Activated naive CD4-positive, alpha-beta T cell treated with anti-CD3 and anti-CD28 coated beads, Interleukin-2, amount 10 ng/mL, durations not matched to agents 7 days and 5 days (primary cell): ENCODE measurements around the gene SMIM1.

Experiments used
- CTCF ChIA-PET: fragments of 350-600 bp; sonication (Branson Sonifier 250); formaldehyde crosslinking; loops from one replicate; lab custom pipeline; 2021; ENCODE audit warnings: antibody characterized with exemption; lab: Charles Lee
- DNase-seq: peaks from one replicate; pipeline ENCODE4 v3.0.0-alpha.2; 2020
- H3K27ac Mint-ChIP-seq: one replicate; pipeline ENCODE4 v1.8.0; 2021; ENCODE audit warnings: mild to moderate bottlenecking, moderate library complexity, mixed read lengths
- H3K27me3 Mint-ChIP-seq: one replicate; pipeline ENCODE4 v1.8.0; 2021; ENCODE audit warnings: mild to moderate bottlenecking, mixed read lengths
- H3K36me3 Mint-ChIP-seq: one replicate; pipeline ENCODE4 v1.8.0; 2021; ENCODE audit warnings: mixed read lengths
- H3K4me1 Mint-ChIP-seq: one replicate; pipeline ENCODE4 v1.8.0; 2021; ENCODE audit warnings: mixed read lengths
- H3K4me3 Mint-ChIP-seq: one replicate; pipeline ENCODE4 v1.8.0; 2021; ENCODE audit warnings: mild to moderate bottlenecking, moderate library complexity, mixed read lengths
- H3K9me3 Mint-ChIP-seq: one replicate; pipeline ENCODE4 v1.8.0; 2021; ENCODE audit warnings: mixed read lengths

SMIM1 gene

DNA sequence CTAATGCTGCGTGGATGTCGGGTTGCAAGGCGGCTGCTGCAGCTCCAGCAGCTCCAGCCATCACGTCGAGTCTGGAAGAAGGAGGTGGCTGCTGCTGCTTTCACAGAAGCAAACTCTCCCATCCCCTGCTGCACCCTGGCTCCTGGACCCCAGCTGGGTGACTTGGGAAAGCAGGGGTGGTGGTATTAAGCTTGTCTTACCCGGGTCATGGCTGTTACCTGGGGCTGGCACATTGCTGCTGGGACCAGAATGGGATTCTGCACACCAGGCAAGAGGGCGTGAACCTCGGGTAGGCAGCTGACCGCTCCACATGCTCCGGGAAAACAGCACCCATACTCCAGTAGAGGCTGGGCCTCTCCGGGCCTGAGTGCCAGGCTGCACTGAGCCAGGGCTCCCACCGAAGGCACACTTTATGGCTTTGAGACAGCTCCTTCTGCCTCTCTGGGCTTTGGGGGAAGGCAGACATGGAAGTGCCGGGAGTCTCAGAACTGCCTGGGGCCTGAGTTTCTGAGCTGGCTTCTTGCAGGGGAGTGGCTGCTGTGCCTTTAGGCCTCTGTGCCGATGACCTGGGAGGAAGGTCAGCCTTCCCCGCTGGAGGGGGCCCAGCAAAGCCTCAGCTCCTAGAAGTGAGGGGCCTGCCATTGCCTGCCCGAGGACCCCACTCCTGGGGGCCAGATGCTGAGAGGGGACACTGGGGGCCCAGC lies 1.2 kb downstream of the SMIM1 start:
- Mint-ChIP-seq H3K4me3 (no peak overlapping the region), H3K27ac (no peak overlapping the region), H3K27me3 (peaks cover 51% of the 10 kb centered on the region), H3K9me3 (no peaks in the 10 kb centered on the region), H3K36me3 (no peaks in the 10 kb centered on the region), H3K4me1 (peaks cover 8% of the 10 kb centered on the region)
- CTCF ChIA-PET, result interaction anchor here (1.0 to 1.9 kb wide), 2 partner anchors 26 to 28 kb away, joined by 4 to 11 read pairs; no protein-coding TSS in a partner anchor
- DNase-seq, result no peak

- Mint-ChIP-seq H3K4me3 (no peak overlapping the region), H3K27ac (no peak overlapping the region), H3K36me3 (peaks cover 2% of the 10 kb centered on the region), H3K4me1 (peaks cover 8% of the 10 kb centered on the region), H3K27me3 (peaks cover 44% of the 10 kb centered on the region), H3K9me3 (no peaks in the 10 kb centered on the region)
- CTCF ChIA-PET, result interaction anchor here (1.9 kb wide), 1 partner anchor 27 kb away, joined by 11 read pairs; no protein-coding TSS in a partner anchor
- no peak for DNase-seq
Observed at GRCh38 chr1:3774276-3774945, 1.9 kb downstream of the SMIM1 start.

- Mint-ChIP-seq H3K36me3 (peaks cover 3% of the 10 kb centered on the region), H3K9me3 (no peaks in the 10 kb centered on the region), H3K4me1 (peaks cover 8% of the 10 kb centered on the region), H3K27ac (no peak overlapping the region), H3K27me3 (peaks cover 38% of the 10 kb centered on the region), H3K4me3 (no peak overlapping the region)
- CTCF ChIA-PET, result interaction anchor here (1.4 to 1.9 kb wide), 3 partner anchors 24 to 27 kb away, joined by 8 to 12 read pairs (median 11); no protein-coding TSS in a partner anchor
- no peak for DNase-seq
Observed at GRCh38 chr1:3774946-3775489, 2.5 kb downstream of the SMIM1 start.

DNA sequence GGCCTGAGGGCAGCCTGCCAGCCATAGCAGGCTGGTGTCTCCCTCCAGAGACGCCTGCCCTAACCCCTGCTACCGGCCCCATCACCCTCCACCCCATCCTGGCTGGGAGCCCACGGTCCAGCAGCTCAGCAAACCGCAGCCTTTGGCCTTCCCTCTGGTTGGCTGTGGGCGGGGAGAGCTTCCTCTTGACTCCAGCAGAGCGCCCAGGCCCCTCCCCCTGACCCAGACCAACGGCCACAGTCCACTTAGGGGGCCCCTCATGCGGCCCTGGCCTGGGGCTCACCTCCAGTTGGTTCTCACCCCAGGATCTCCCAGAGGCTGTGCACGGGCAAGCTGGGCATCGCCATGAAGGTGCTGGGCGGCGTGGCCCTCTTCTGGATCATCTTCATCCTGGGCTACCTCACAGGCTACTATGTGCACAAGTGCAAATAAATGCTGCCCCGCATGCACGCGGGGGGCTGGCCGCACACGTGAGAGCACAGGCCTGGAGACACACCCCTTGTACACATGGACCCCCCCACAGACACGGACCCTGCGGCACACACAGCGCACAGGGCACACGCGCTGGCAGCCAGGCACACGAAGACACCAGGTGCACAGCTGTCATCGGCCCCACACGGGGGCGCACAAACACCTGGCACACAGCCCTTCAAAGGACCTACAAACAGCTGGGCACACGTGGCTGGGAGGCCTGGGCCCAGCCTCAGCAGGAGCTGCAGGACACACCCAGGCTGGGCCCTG lies 3.1 kb downstream of the SMIM1 start:
- peak; percentile 69 for DNase-seq
- Mint-ChIP-seq H3K4me1 (peaks cover 8% of the 10 kb centered on the region), H3K36me3 (peaks cover 9% of the 10 kb centered on the region), H3K4me3 (no peak overlapping the region), H3K9me3 (no peaks in the 10 kb centered on the region), H3K27ac (no peak overlapping the region), H3K27me3 (peaks cover 31% of the 10 kb centered on the region)
- CTCF ChIA-PET, result interaction anchor here (0.6 to 1.5 kb wide), 9 partner anchors 12 to 127 kb away, joined by 3 to 12 read pairs (median 4); no protein-coding TSS in a partner anchor

DNA sequence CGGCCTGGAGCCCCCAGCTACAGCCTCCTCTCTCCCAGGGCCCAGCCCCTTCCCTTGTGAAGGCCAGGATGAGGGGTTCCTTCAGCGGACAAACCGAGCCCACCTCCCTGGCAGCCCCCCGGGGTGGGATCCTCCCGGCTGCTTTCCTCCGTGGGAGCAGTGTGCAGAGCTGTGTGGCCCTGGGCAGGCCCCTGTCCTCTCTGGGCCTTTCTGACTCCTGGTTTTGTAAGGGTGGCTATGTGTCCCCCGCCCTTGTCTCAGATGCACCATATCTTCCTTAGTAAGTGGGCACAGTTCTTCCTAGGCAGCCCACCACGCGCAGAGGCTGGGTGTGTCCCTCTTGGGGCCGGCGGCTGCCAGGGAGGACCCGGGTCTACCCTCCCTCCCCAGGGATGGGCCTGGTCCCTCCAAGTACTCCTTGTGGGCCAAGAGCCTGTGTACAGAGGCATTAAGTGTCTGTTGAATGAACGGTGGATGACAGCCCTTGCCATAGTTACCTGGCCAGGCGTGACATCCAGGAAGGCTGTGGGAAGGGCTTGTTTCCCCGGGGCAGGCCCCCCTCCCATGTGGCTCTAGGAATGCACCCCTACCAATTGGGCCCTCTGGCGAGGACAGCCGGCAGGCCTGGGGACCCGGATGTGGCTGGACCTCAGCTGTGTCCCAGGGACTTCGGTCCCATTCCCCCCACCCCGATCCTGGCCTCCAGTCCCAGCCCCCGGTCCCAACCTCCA lies 3.8 kb downstream of the SMIM1 start:
- Mint-ChIP-seq H3K9me3 (no peaks in the 10 kb centered on the region), H3K4me3 (no peak overlapping the region), H3K4me1 (peaks cover 8% of the 10 kb centered on the region), H3K36me3 (peaks cover 14% of the 10 kb centered on the region), H3K27ac (no peak overlapping the region), H3K27me3 (peaks cover 24% of the 10 kb centered on the region)
- DNase-seq, result no peak
- CTCF ChIA-PET, result interaction anchor here (0.6 to 1.5 kb wide), 9 partner anchors 11 to 126 kb away, joined by 3 to 12 read pairs (median 4); no protein-coding TSS in a partner anchor

DNA sequence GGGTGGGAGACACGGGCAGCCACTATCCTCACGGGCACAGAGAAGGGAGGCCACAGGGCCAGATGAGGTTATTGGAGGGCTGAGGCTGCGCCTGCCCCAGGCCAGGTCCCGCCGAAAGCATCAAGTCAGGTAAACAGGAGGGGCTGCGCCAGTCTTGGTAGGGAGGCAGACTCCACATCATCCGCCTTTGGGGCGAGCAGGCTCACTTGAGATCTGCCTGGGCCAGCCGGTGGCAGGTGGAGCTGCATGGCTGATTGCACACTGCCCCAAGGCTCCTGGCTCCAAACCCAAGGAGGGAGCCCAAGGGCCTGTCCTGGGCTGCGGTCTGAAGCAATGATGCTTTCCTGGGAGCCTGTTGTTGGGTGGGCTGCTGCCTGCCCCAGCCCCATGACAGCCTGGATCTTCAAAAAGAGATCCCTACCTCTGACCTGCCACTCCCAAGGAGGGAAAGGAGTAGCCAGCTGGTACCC lies 4.6 kb downstream of the SMIM1 start:
- H3K27me3 Mint-ChIP-seq, result peaks cover 18% of the 10 kb centered on the region
- H3K4me1 Mint-ChIP-seq, result peaks cover 3% of the 10 kb centered on the region
- DNase-seq, result no peak
- H3K27ac Mint-ChIP-seq, result peak overlapping the region; percentile 49
- H3K4me3 Mint-ChIP-seq, result no peak overlapping the region
- H3K36me3 Mint-ChIP-seq, result peaks cover 18% of the 10 kb centered on the region
- CTCF ChIA-PET, result interaction anchor here (1.3 kb wide), 1 partner anchor 27 kb away, joined by 5 read pairs; no protein-coding TSS in a partner anchor
- H3K9me3 Mint-ChIP-seq, result no peaks in the 10 kb centered on the region

GRCh38 chr1:3777647-3778589 lies 5.4 kb downstream of the SMIM1 start:
- H3K9me3 Mint-ChIP-seq, result no peaks in the 10 kb centered on the region
- H3K4me3 Mint-ChIP-seq, result no peak overlapping the region
- peaks cover 24% of the 10 kb centered on the region for H3K36me3 Mint-ChIP-seq
- no peak for DNase-seq
- CTCF ChIA-PET, result interaction anchor here (1.3 kb wide), 1 partner anchor 26 kb away, joined by 5 read pairs; no protein-coding TSS in a partner anchor
- H3K4me1 Mint-ChIP-seq, result peaks cover 3% of the 10 kb centered on the region
- H3K27ac Mint-ChIP-seq, result no peak overlapping the region
- H3K27me3 Mint-ChIP-seq, result peaks cover 17% of the 10 kb centered on the region

GRCh38 chr1:3778590-3779264 lies 6.2 kb downstream of the SMIM1 start:
- Mint-ChIP-seq H3K27me3 (peaks cover 9% of the 10 kb centered on the region), H3K4me1 (peaks cover 3% of the 10 kb centered on the region), H3K4me3 (no peak overlapping the region), H3K36me3 (peaks cover 26% of the 10 kb centered on the region), H3K27ac (no peak overlapping the region), H3K9me3 (no peaks in the 10 kb centered on the region)
- CTCF ChIA-PET, result no interaction called here
- DNase-seq, result no peak

GRCh38 chr1:3779265-3779911 lies 6.8 kb downstream of the SMIM1 start:
- no peak overlapping the region for H3K4me3 Mint-ChIP-seq
- no peak for DNase-seq
- H3K27ac Mint-ChIP-seq, result no peak overlapping the region
- H3K9me3 Mint-ChIP-seq, result no peaks in the 10 kb centered on the region
- H3K4me1 Mint-ChIP-seq, result peaks cover 3% of the 10 kb centered on the region
- peaks cover 7% of the 10 kb centered on the region for H3K27me3 Mint-ChIP-seq
- H3K36me3 Mint-ChIP-seq, result peaks cover 32% of the 10 kb centered on the region
- CTCF ChIA-PET, result no interaction called here

- H3K9me3 Mint-ChIP-seq, result no peaks in the 10 kb centered on the region
- H3K4me1 Mint-ChIP-seq, result peaks cover 3% of the 10 kb centered on the region
- no peak for DNase-seq
- no peak overlapping the region for H3K4me3 Mint-ChIP-seq
- CTCF ChIA-PET, result no interaction called here
- peaks cover 36% of the 10 kb centered on the region for H3K36me3 Mint-ChIP-seq
- peaks cover 7% of the 10 kb centered on the region for H3K27me3 Mint-ChIP-seq
- no peak overlapping the region for H3K27ac Mint-ChIP-seq
Observed at GRCh38 chr1:3779912-3780416, 7.4 kb downstream of the SMIM1 start.

GRCh38 chr1:3780901-3781300 lies 8.4 kb downstream of the SMIM1 start:
- no peak overlapping the region for H3K4me3 Mint-ChIP-seq
- H3K4me1 Mint-ChIP-seq, result peaks cover under 1% of the 10 kb centered on the region
- DNase-seq, result no peak
- no peaks in the 10 kb centered on the region for H3K9me3 Mint-ChIP-seq
- H3K36me3 Mint-ChIP-seq, result peaks cover 41% of the 10 kb centered on the region
- peaks cover under 1% of the 10 kb centered on the region for H3K27me3 Mint-ChIP-seq
- CTCF ChIA-PET, result no interaction called here
- H3K27ac Mint-ChIP-seq, result no peak overlapping the region
